Stimulated activated CD8-positive, alpha-beta memory T cell treated with anti-CD3 and anti-CD28 coated beads, Interleukin-12 subunit alpha, Interleukin-12 subunit beta, amount 100 ng/mL, for 1 hour (primary cell): ENCODE data around the gene BDKRB1.
"Not testable (repeated sequence)": the region's sequence is repeated elsewhere in the genome, so short reads cannot be mapped to it uniquely, and the experiment has no call there.

Experiments used
- DNase-seq: peaks from one replicate; pipeline ENCODE4 v3.0.0-alpha.2; 2020; ENCODE audit warnings: low read depth

BDKRB1 gene

GRCh38 chr14:96233661-96234060 lies 22.3 kb upstream of the BDKRB1 start:
- no peak for DNase-seq

- no peak for DNase-seq
Measured at GRCh38 chr14:96235426-96235825, 20.6 kb upstream of the BDKRB1 start.

- no peak for DNase-seq
Measured at GRCh38 chr14:96237641-96238040, 18.4 kb upstream of the BDKRB1 start.

GRCh38 chr14:96238676-96239265 lies 17.2 kb upstream of the BDKRB1 start:
- no peak for DNase-seq

GRCh38 chr14:96239711-96240141 lies 16.3 kb upstream of the BDKRB1 start:
- no peak for DNase-seq

- no peak for DNase-seq
Measured at GRCh38 chr14:96240641-96241040, 15.4 kb upstream of the BDKRB1 start.

- DNase-seq: no peak
Measured at GRCh38 chr14:96242126-96242525, 13.9 kb upstream of the BDKRB1 start.

- no peak for DNase-seq
Measured at GRCh38 chr14:96243785-96244184, 12.2 kb upstream of the BDKRB1 start.

- not testable (repeated sequence) for DNase-seq
Measured at GRCh38 chr14:96245074-96245473, 10.9 kb upstream of the BDKRB1 start.

GRCh38 chr14:96245710-96246538 lies 10.1 kb upstream of the BDKRB1 start:
- no peak for DNase-seq

GRCh38 chr14:96246539-96246847 lies 9.5 kb upstream of the BDKRB1 start:
- DNase-seq: no peak

- no peak for DNase-seq
Measured at GRCh38 chr14:96247031-96247430, 9.0 kb upstream of the BDKRB1 start.

- DNase-seq: no peak
Measured at GRCh38 chr14:96249029-96249428, 7.0 kb upstream of the BDKRB1 start.

- DNase-seq: no peak
Measured at GRCh38 chr14:96250485-96250884, 5.5 kb upstream of the BDKRB1 start.

- no peak for DNase-seq
Measured at GRCh38 chr14:96251656-96252155, 4.3 kb upstream of the BDKRB1 start.

GRCh38 chr14:96252323-96252998 lies 3.5 kb upstream of the BDKRB1 start:
- no peak for DNase-seq

- DNase-seq: no peak
Measured at GRCh38 chr14:96252999-96253539, 2.9 kb upstream of the BDKRB1 start.

- no peak for DNase-seq
Measured at GRCh38 chr14:96254687-96255086, 1.3 kb upstream of the BDKRB1 start.

GRCh38 chr14:96256407-96256806 lies 397 bp downstream of the BDKRB1 start:
- DNase-seq: no peak

- no peak for DNase-seq
Measured at GRCh38 chr14:96257056-96257455, 1.0 kb downstream of the BDKRB1 start.

- DNase-seq: no peak
Measured at GRCh38 chr14:96257900-96258299, 1.9 kb downstream of the BDKRB1 start.

- no peak for DNase-seq
Measured at GRCh38 chr14:96260341-96260821, 4.4 kb downstream of the BDKRB1 start.

- no peak for DNase-seq
Measured at GRCh38 chr14:96261053-96261452, 5.0 kb downstream of the BDKRB1 start.
